Measurements from ENCODE around the gene EPSTI1. TPM values are rescaled to one million over a fixed set of nuclear protein-coding genes. Genes with fewer than 3 reads are reported as not detected.
"Not testable (repeated sequence)": the region's sequence is repeated elsewhere in the genome, so short reads cannot be mapped to it uniquely, and the experiment has no call there.

EPSTI1 gene
- total RNA-seq, 3 donors from 2014 or later (not counting 1 experiment from before 2014, with no cell fraction given) = 23.4 to 57.4 (median 34.4) TPM

GRCh38 chr13:42864952-42865767 is 126.9 kb downstream of the EPSTI1 start:
- no peaks in the 10 kb centered on the region for H3K4me1 Mint-ChIP-seq
- H3K27ac Mint-ChIP-seq = no peak overlapping the region
- no peaks in the 10 kb centered on the region for H3K36me3 Mint-ChIP-seq
- DNase-seq (no peak), ATAC-seq (no peak)
- Histone ChIP-seq H3K4me3 (ENCODE audit: low read length) (no peak overlapping the region), H3K27me3 (ENCODE audit: control insufficient read depth, insufficient read depth, low read length) (no peaks in the 10 kb centered on the region), H3K36me3 (ENCODE audit: control insufficient read depth, insufficient read depth, low read length) (no peaks in the 10 kb centered on the region), H3K27ac (ENCODE audit: low read length) (no peak overlapping the region), H3K9me3 (ENCODE audit: control insufficient read depth, insufficient read depth, low read length) (no peaks in the 10 kb centered on the region), H3K4me1 (ENCODE audit: control insufficient read depth, insufficient read depth, low read length) (no peaks in the 10 kb centered on the region)
- no peak for TF ChIP-seq CTCF (IDR thresholded peaks at IDR 0.05)
- intact Hi-C loops (cut with micrococcal nuclease) = no loop called here
- H3K27me3 Mint-ChIP-seq (ENCODE audit: low read depth in 2 of 2) = peaks cover 10 to 24% of the 10 kb centered on the region in 2 donors
- WGBS (ENCODE audit: insufficient coverage) = 83% methylated on average over 9 of the region's 10 CpGs
- no peak overlapping the region for H3K4me3 Mint-ChIP-seq
- no peaks in the 10 kb centered on the region for H3K9me3 Mint-ChIP-seq

- H3K4me1 ChIP-seq (ENCODE audit: control insufficient read depth, insufficient read depth, low read length); H3K9me3 Mint-ChIP-seq; DNase-seq; H3K4me3 Mint-ChIP-seq; H3K27me3 ChIP-seq (ENCODE audit: control insufficient read depth, insufficient read depth, low read length); H3K4me1 Mint-ChIP-seq; ATAC-seq; H3K36me3 ChIP-seq (ENCODE audit: control insufficient read depth, insufficient read depth, low read length); H3K27ac ChIP-seq (ENCODE audit: low read length); H3K4me3 ChIP-seq (ENCODE audit: low read length); H3K36me3 Mint-ChIP-seq; H3K27ac Mint-ChIP-seq; H3K9me3 ChIP-seq (ENCODE audit: control insufficient read depth, insufficient read depth, low read length); intact Hi-C loops (cut with micrococcal nuclease): not testable (repeated sequence)
- WGBS (ENCODE audit: insufficient coverage) = 24% methylated on average over 1 of the region's 2 CpGs
- H3K27me3 Mint-ChIP-seq (ENCODE audit: low read depth in 2 of 2) = peaks cover 5 to 24% of the 10 kb centered on the region in 2 donors
Observed at GRCh38 chr13:42862370-42862769, 129.7 kb downstream of the EPSTI1 start.

- Histone ChIP-seq H3K4me1 (ENCODE audit: control insufficient read depth, insufficient read depth, low read length) (no peaks in the 10 kb centered on the region), H3K36me3 (ENCODE audit: control insufficient read depth, insufficient read depth, low read length) (no peaks in the 10 kb centered on the region), H3K4me3 (ENCODE audit: low read length) (no peak overlapping the region), H3K27ac (ENCODE audit: low read length) (no peak overlapping the region), H3K27me3 (ENCODE audit: control insufficient read depth, insufficient read depth, low read length) (no peaks in the 10 kb centered on the region), H3K9me3 (ENCODE audit: control insufficient read depth, insufficient read depth, low read length) (no peaks in the 10 kb centered on the region)
- Mint-ChIP-seq H3K4me3 (no peak overlapping the region), H3K9me3 (no peaks in the 10 kb centered on the region), H3K36me3 (no peaks in the 10 kb centered on the region), H3K4me1 (no peaks in the 10 kb centered on the region), H3K27me3 (ENCODE audit: low read depth in 2 of 2) (peaks cover 5 to 24% of the 10 kb centered on the region in 2 donors), H3K27ac (no peak overlapping the region)
- 89% methylated on average over 4 of the region's 4 CpGs for WGBS (ENCODE audit: insufficient coverage)
- TF ChIP-seq CTCF (IDR thresholded peaks at IDR 0.05) = no peak
- intact Hi-C loops (cut with micrococcal nuclease) = no loop called here
- DNase-seq = no peak
- no peak for ATAC-seq
Observed at GRCh38 chr13:42860485-42860884, 131.6 kb downstream of the EPSTI1 start.

- no peak overlapping the region for H3K4me3 Mint-ChIP-seq
- Histone ChIP-seq H3K27me3 (ENCODE audit: control insufficient read depth, insufficient read depth, low read length) (no peaks in the 10 kb centered on the region), H3K27ac (ENCODE audit: low read length) (no peak overlapping the region), H3K9me3 (ENCODE audit: control insufficient read depth, insufficient read depth, low read length) (no peaks in the 10 kb centered on the region), H3K4me1 (ENCODE audit: control insufficient read depth, insufficient read depth, low read length) (no peaks in the 10 kb centered on the region), H3K4me3 (ENCODE audit: low read length) (no peak overlapping the region), H3K36me3 (ENCODE audit: control insufficient read depth, insufficient read depth, low read length) (no peaks in the 10 kb centered on the region)
- DNase-seq (no peak), ATAC-seq (no peak)
- no peaks in the 10 kb centered on the region for H3K4me1 Mint-ChIP-seq
- H3K9me3 Mint-ChIP-seq = no peaks in the 10 kb centered on the region
- H3K36me3 Mint-ChIP-seq = no peaks in the 10 kb centered on the region
- no peak overlapping the region for H3K27ac Mint-ChIP-seq
- H3K27me3 Mint-ChIP-seq (ENCODE audit: low read depth in 2 of 2) = peaks cover 5 to 28% of the 10 kb centered on the region in 2 donors
- no peak for TF ChIP-seq CTCF (IDR thresholded peaks at IDR 0.05)
- intact Hi-C loops (cut with micrococcal nuclease) = no loop called here
- WGBS (ENCODE audit: insufficient coverage) = no CpG with 5 or more reads among the region's 2 CpGs
Observed at GRCh38 chr13:42859760-42860159, 132.3 kb downstream of the EPSTI1 start.

Data from natural killer cell (primary cell).